Measurements from ENCODE around the gene MYBPC3. TPM values are rescaled to one million over a fixed set of nuclear protein-coding genes. Genes with fewer than 3 reads are reported as not detected.

Gene MYBPC3
- total RNA-seq, 1 experiment from 2014 or later = 0.07 TPM

- TF ChIP-seq CDX4 (CRISPR knock-in tag; IDR thresholded peaks at IDR 0.05; ENCODE audit: borderline replicate concordance) (no peak), AFF4 (CRISPR knock-in tag; IDR thresholded peaks at IDR 0.05; ENCODE audit: borderline replicate concordance) (no peak), ZBTB21 (CRISPR knock-in tag; IDR thresholded peaks at IDR 0.05; ENCODE audit: borderline replicate concordance) (no peak)
Measured at GRCh38 chr11:47358731-47359051, 6.2 kb upstream of the MYBPC3 start (continued).

- 0 out of 2 replicates have a peak, but pooled peaks have one; percentile 12 for TF ChIP-seq PRDM15 (CRISPR knock-in tag; IDR thresholded peaks at IDR 0.05)
- no peak for TF ChIP-seq ZNF512 (CRISPR knock-in tag; IDR thresholded peaks at IDR 0.05; ENCODE audit: borderline replicate concordance)
- no peak for TF ChIP-seq NFE2L1 (CRISPR knock-in tag; IDR thresholded peaks at IDR 0.05)
- H3K27ac Mint-ChIP-seq = no peak overlapping the region
- H3K36me3 Mint-ChIP-seq = no peaks in the 10 kb centered on the region
- H3K27me3 Mint-ChIP-seq (ENCODE audit: low read depth) = no peaks in the 10 kb centered on the region
- H3K9me3 Mint-ChIP-seq = no peaks in the 10 kb centered on the region
- no peak for DNase-seq (ENCODE audit: low spot score)
- ATAC-seq = no peak
- ChIA-PET POLR2A (no interaction called here), CTCF (no interaction called here)
- no peak overlapping the region for H3K4me3 Mint-ChIP-seq
- peaks cover 5% of the 10 kb centered on the region for H3K4me1 Mint-ChIP-seq
Measured at GRCh38 chr11:47357985-47358730, 5.7 kb upstream of the MYBPC3 start.

- H3K27me3 Mint-ChIP-seq (ENCODE audit: low read depth) = no peaks in the 10 kb centered on the region
- ChIA-PET POLR2A (no interaction called here), CTCF (no interaction called here)
- H3K9me3 Mint-ChIP-seq = no peaks in the 10 kb centered on the region
- no peak overlapping the region for H3K27ac Mint-ChIP-seq
- no peak for ATAC-seq
- peaks cover 5% of the 10 kb centered on the region for H3K4me1 Mint-ChIP-seq
- H3K4me3 Mint-ChIP-seq = no peak overlapping the region
- no peak for TF ChIP-seq USF1 (CRISPR knock-in tag; IDR thresholded peaks at IDR 0.05)
- TF ChIP-seq NFE2L1 (CRISPR knock-in tag; IDR thresholded peaks at IDR 0.05) = no peak
- no peak for TF ChIP-seq ZNF263 (CRISPR knock-in tag; IDR thresholded peaks at IDR 0.05; ENCODE audit: low read depth)
- no peak for TF ChIP-seq NFATC4 (CRISPR knock-in tag; IDR thresholded peaks at IDR 0.05)
- no peak for TF ChIP-seq CTCF (IDR thresholded peaks at IDR 0.05)
- TF ChIP-seq ZNF671 (CRISPR knock-in tag; IDR thresholded peaks at IDR 0.05) = no peak
- no peak for TF ChIP-seq PRRX2 (CRISPR knock-in tag; IDR thresholded peaks at IDR 0.05)
- TF ChIP-seq MYBL2 (CRISPR knock-in tag; IDR thresholded peaks at IDR 0.05) = no peak
- no peak for TF ChIP-seq JAZF1 (CRISPR knock-in tag; IDR thresholded peaks at IDR 0.05)
- TF ChIP-seq ATF1 (CRISPR knock-in tag; IDR thresholded peaks at IDR 0.05) = no peak
- no peak for TF ChIP-seq ATF3 (CRISPR knock-in tag; conservative IDR thresholded peaks at IDR 0.05)
- no peak for TF ChIP-seq E2F5 (CRISPR knock-in tag; IDR thresholded peaks at IDR 0.05)
- TF ChIP-seq NR2C2 (CRISPR knock-in tag; IDR thresholded peaks at IDR 0.05) = no peak
- no peak for TF ChIP-seq JUN (CRISPR knock-in tag; IDR thresholded peaks at IDR 0.05)
- no peak for TF ChIP-seq TP53 (CRISPR knock-in tag; IDR thresholded peaks at IDR 0.05)
- no peak for DNase-seq (ENCODE audit: low spot score)
- no peaks in the 10 kb centered on the region for H3K36me3 Mint-ChIP-seq
Measured at GRCh38 chr11:47356998-47357329, 4.5 kb upstream of the MYBPC3 start.

Data from WTC11 (cell line).